Measurements from ENCODE around the gene ABR. TPM values are rescaled to one million over a fixed set of nuclear protein-coding genes. Genes with fewer than 3 reads are reported as not detected.
"Not testable (repeated sequence)": the region's sequence is repeated elsewhere in the genome, so short reads cannot be mapped to it uniquely, and the experiment has no call there.

ABR gene
- total RNA-seq, 1 donor = 156 TPM

DNA sequence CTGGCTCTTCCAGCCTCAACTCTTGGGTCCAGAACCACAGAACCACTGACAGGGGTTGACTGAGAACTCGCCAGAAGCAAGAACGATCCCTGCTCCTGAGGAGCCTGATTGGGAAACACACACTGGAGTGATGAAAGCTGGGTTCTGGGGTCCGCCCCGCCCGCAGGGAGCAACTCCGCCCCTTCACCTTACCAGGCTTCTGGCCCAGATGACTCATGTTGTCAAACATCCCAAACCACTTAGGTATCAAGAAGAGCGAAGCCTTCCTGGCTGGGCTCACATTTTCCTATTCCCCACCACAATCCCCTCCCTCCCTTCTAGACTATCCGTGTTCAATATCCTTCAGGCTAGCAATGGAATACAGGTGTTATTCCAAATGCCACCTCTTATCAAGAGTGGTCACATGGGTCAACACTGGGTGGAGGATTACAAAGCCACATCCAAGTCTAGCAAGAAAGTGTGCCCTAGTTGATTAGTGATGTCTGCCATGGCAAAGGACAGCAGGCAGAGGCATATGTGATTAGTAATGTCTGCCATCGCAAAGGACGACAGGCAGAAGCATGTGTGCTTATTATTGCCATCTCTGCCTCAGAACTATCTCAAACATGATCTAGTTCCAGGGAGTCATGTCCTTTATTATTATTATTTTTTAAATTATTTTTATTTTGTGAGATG, 112.4 kb downstream of the ABR start:
- Histone ChIP-seq H3K36me3 (ENCODE audit: insufficient read depth, low read length) (peaks cover 33% of the 10 kb centered on the region), H3K9me3 (ENCODE audit: low read depth, low read length) (peaks cover 2% of the 10 kb centered on the region), H3K4me3 (ENCODE audit: insufficient read depth, low read length) (no peak overlapping the region), H3K79me2 (ENCODE audit: insufficient read depth, low read length) (no peaks in the 10 kb centered on the region), H3K4me2 (ENCODE audit: insufficient read depth, low read length) (no peak overlapping the region), H4K20me1 (ENCODE audit: insufficient read depth, low read length) (peaks cover 4% of the 10 kb centered on the region), H3K27me3 (ENCODE audit: insufficient read depth, low read length) (no peaks in the 10 kb centered on the region), H3K27ac (ENCODE audit: low read depth, low read length) (no peak overlapping the region), H3K4me1 (ENCODE audit: insufficient read depth, low read length) (no peaks in the 10 kb centered on the region), H2AFZ (ENCODE audit: low read length) (no peak overlapping the region)
- no peak for TF ChIP-seq CTCF (IDR thresholded peaks at IDR 0.05; ENCODE audit: extremely low read depth, low read depth, low read length)
- DNase-seq (ENCODE audit: insufficient read length, low spot score, missing footprints) = no peak

DNA sequence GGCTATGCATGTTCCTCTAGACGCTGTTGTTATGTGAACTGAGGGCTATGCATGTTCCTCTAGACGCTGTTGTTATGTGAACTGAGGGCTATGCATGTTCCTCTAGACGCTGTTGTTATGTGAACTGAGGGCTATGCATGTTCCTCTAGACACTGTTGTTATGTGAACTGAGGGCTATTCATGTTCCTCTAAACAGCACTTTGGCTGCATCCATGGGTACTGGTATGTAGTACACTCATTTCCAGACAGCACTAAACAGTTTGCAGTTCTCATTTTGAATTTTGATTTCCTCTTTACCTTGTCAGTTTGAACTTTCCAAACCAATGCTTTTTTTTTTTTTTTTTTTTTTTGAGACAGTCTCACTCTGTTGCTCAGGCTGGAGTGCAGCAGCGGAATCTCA, 114.4 kb downstream of the ABR start:
- not testable (repeated sequence) for DNase-seq (ENCODE audit: insufficient read length, low spot score, missing footprints)

DNA sequence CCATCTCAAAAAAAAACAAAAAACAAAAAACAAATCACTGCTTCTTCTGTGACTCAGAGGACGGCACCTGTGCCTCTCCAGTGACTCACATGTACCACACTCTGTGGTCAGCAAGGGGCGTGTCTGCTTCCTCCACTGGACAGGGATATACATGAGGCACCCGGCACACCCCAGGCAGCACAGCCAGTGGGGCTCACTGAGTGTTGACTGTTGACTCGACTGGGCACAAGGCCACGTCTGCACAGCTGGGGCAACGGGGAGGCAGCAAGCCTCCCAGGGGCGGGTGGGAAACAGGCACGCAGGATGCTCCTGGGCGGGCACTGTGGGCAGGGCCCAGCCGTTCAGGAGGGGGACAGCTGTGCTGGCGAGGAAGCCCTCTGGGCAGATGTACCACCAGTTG, 118.8 kb downstream of the ABR start:
- Histone ChIP-seq H3K4me2 (ENCODE audit: insufficient read depth, low read length) (no peak overlapping the region), H3K27me3 (ENCODE audit: insufficient read depth, low read length) (no peaks in the 10 kb centered on the region), H2AFZ (ENCODE audit: low read length) (no peak overlapping the region), H3K27ac (ENCODE audit: low read depth, low read length) (no peak overlapping the region), H3K36me3 (ENCODE audit: insufficient read depth, low read length) (peaks cover 35% of the 10 kb centered on the region), H4K20me1 (ENCODE audit: insufficient read depth, low read length) (peaks cover 25% of the 10 kb centered on the region), H3K9me3 (ENCODE audit: low read depth, low read length) (peaks cover 2% of the 10 kb centered on the region), H3K4me3 (ENCODE audit: insufficient read depth, low read length) (no peak overlapping the region), H3K79me2 (ENCODE audit: insufficient read depth, low read length) (no peaks in the 10 kb centered on the region), H3K4me1 (ENCODE audit: insufficient read depth, low read length) (peaks cover 5% of the 10 kb centered on the region)
- no peak for TF ChIP-seq CTCF (IDR thresholded peaks at IDR 0.05; ENCODE audit: extremely low read depth, low read depth, low read length)
- DNase-seq (ENCODE audit: insufficient read length, low spot score, missing footprints) = peak; percentile 99

More for the DNA sequence above, 114.4 kb downstream of the ABR start:
- H3K36me3 ChIP-seq (ENCODE audit: insufficient read depth, low read length) = peaks cover 27% of the 10 kb centered on the region
- not testable (repeated sequence) for H3K4me1 ChIP-seq (ENCODE audit: insufficient read depth, low read length); H3K4me2 ChIP-seq (ENCODE audit: insufficient read depth, low read length); H3K79me2 ChIP-seq (ENCODE audit: insufficient read depth, low read length); H3K4me3 ChIP-seq (ENCODE audit: insufficient read depth, low read length); H2AFZ ChIP-seq (ENCODE audit: low read length); H3K27me3 ChIP-seq (ENCODE audit: insufficient read depth, low read length); H4K20me1 ChIP-seq (ENCODE audit: insufficient read depth, low read length); H3K9me3 ChIP-seq (ENCODE audit: low read depth, low read length); H3K27ac ChIP-seq (ENCODE audit: low read depth, low read length)

GRCh38 chr17:1059131-1059795, 120.5 kb downstream of the ABR start:
- no peaks in the 10 kb centered on the region for H3K27me3 ChIP-seq (ENCODE audit: insufficient read depth, low read length)
- no peaks in the 10 kb centered on the region for H3K79me2 ChIP-seq (ENCODE audit: insufficient read depth, low read length)
- H3K36me3 ChIP-seq (ENCODE audit: insufficient read depth, low read length) = peaks cover 35% of the 10 kb centered on the region
- H3K9me3 ChIP-seq (ENCODE audit: low read depth, low read length) = no peaks in the 10 kb centered on the region
- H3K4me3 ChIP-seq (ENCODE audit: insufficient read depth, low read length) = no peak overlapping the region
- no peak overlapping the region for H2AFZ ChIP-seq (ENCODE audit: low read length)
- H3K4me2 ChIP-seq (ENCODE audit: insufficient read depth, low read length) = no peak overlapping the region
- TF ChIP-seq CTCF (IDR thresholded peaks at IDR 0.05; ENCODE audit: extremely low read depth, low read depth, low read length) = no peak
- peaks cover 29% of the 10 kb centered on the region for H4K20me1 ChIP-seq (ENCODE audit: insufficient read depth, low read length)
- H3K4me1 ChIP-seq (ENCODE audit: insufficient read depth, low read length) = peaks cover 5% of the 10 kb centered on the region
- H3K27ac ChIP-seq (ENCODE audit: low read depth, low read length) = no peak overlapping the region
- DNase-seq (ENCODE audit: insufficient read length, low spot score, missing footprints) = no peak
